Left forelimb (tissue), 1 donor: ENCODE data around the gene ACKR2.

ENCODE experiments used
- DNase-seq: peaks from one replicate; pipeline ENCODE4 v3.0.0-alpha.2; 2018; ENCODE audit warnings: low spot score

The ACKR2 gene, protein sequence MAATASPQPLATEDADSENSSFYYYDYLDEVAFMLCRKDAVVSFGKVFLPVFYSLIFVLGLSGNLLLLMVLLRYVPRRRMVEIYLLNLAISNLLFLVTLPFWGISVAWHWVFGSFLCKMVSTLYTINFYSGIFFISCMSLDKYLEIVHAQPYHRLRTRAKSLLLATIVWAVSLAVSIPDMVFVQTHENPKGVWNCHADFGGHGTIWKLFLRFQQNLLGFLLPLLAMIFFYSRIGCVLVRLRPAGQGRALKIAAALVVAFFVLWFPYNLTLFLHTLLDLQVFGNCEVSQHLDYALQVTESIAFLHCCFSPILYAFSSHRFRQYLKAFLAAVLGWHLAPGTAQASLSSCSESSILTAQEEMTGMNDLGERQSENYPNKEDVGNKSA

DNA sequence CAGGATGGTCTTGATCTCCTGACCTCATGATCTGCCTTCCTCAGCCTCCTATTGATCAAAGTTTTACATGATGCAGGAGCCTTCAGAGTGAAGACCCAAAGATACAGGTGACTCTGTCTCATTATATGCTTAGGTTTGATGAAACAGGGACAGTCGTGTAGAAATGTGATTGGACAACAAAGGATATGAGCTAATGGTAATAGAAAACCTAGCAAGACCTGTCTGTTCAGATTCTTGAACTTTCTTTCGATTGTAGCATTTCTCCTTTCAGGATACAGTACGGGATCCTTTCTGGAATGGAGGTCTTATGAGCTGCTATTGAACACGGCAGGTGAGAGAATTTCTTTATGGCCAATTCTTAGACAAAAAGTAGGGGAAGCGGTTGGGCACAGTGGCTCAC, at the start of gene ACKR2:
ACKR2 (plus strand) TSS at position 244 of the 400 bp plus-strand sequence. CDS start 55,058 bp downstream, outside the sequence.
- DNase-seq, result no peak

DNA sequence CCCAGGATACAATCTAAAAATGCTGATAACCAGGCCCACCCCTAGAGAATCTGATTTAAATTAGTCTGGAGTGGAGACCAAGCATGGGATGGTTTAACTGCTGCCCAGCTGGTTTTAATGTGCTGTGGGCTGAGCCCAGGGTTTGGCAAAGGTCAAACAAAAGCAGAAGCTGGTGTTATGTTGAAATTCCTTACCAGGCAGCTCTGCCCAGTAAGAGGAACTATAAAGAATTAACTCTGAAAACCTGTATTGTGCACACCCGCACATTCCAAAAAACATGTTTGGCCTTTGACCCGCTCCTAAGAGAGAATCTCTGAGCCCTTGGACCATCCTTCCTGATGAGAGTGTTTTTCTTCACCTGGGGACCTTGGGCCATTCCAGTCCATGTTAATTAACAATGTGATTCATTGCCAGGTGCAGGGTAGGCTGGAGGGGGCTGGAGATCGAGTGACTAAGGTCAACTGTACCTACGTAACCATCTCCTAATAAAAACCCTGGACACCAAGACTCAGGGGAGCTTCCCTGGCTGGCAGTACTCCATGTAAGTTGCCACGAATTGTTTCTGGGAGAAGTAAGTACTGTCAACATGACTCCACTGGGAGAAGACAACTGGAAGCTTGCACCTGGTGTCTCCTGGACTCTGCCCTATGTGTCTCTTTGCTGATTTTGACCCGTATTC, 47.1 kb upstream of the ACKR2 start:
- DNase-seq, result no peak

DNA sequence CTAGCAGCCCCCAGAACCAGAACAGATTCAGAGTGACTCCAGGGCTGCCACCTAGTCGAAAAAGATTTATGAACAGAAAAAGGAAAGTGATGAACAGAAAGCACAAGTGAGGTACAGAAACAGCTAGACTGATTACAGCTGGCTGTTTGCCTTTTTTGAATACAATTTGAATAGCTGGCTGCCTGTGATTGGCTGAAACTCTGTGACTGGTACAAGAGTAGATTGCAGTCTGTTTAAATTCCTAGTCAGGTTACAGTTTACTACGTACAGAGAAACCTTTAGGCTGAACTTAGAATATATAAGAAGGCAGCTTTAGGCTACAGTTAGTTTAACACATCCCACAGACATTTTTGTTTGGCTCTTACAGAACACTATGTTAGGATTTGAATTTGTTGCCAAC, 46.2 kb upstream of the ACKR2 start:
- DNase-seq, result no peak

DNA sequence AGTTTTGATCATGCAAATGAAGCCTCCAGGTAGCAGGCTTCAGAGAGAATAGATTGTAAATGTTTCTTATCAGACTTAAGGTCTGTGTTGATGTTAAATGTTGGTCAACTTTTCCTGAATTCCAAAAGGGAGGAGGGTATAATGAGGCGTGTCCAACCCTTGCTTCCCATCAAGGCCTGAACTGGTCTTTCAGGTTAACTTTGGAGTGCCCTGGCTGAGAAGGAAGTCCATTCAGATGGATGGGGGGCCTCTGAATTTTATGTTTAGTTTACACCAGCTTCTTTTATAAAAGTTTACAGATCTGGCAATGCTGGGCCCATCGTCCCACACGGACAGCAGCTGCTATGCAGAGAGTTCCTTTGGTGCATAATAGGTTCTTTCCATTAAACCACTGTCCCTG, 45.1 kb upstream of the ACKR2 start:
- DNase-seq, result no peak

DNA sequence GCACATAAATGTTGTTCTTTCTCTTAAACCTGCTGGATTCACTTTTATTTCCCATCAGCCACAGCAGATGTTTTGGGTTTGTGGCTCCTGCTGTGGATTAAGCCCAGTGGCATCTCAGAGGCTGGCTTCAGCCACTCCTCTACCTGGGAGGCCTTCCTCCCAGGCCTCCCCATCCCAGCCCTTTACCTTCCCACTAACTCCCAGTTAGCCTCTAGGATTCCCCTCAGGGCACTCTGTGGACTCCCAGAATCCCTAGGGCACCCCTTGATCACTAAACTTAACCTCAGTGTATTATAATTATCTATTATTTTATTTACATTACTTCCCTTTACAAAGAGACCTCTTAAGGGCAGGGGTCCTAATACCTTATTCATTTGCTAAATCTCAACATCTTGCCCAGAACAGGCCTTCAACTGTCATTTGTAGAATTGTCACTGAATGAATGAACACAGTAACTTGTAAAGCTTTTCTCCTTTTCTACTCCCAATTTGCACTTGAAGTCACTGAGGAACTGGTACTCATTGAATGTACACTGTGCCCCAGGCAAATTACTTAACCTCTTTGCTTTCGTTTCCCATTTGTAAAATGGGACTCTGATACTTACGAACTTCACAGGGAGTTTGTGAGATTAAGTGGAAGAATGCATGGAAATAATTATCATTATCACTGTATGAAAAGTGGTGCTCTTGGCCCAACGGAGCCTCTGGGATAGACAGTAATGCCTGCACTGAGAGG, 44.5 kb upstream of the ACKR2 start:
- DNase-seq, result no peak

DNA sequence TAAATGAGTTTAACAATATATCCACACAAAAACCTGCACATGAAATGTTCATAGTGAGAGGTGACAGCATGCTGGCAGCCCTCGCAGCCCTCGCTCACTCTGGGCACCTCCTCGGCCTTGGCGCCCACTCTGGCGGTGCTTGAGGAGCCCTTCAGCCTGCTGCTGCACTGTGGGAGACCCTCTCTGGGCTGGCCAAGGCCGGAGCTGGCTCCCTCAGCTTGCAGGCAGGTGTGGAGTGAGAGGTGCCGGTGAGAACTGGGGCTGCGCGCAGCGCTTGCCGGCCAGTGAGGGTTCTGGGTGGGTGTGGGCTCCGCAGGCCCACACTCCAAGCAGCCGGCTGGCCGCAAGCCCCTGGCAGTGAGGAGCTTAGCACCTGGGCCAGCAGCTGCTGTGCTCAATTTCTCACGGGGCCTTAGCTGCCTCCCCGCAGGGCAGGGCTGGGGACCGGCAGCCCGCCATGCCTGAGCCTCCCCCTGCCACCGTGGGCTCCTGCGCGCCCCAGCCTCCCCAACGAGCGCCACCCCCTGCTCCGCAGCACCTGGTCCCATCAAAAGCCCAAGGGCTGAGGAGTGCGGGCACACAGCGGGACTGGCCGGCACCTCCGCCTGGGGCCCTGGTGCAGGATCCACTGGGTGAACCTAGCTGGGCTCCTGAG, 39.6 kb upstream of the ACKR2 start:
- DNase-seq, result no peak

DNA sequence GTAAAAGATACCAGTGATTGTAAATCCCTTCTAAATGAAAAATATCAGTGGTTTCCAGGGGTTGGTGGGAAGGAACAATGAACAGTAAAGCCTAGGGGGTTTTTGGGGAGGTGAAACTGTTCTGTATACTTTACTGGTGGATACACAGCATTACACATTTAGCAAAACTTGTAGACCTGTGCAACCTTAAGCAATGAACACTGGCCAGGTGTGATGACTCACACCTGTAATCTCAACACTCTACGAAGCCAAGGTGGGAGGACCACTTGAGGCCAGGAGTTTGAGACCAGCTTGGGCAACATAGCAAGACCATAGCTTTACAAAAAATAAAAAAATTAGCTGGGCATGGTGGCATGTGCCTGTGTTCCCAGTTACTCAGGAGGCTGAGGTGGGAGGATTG, 38.0 kb upstream of the ACKR2 start:
- DNase-seq, result no peak

DNA sequence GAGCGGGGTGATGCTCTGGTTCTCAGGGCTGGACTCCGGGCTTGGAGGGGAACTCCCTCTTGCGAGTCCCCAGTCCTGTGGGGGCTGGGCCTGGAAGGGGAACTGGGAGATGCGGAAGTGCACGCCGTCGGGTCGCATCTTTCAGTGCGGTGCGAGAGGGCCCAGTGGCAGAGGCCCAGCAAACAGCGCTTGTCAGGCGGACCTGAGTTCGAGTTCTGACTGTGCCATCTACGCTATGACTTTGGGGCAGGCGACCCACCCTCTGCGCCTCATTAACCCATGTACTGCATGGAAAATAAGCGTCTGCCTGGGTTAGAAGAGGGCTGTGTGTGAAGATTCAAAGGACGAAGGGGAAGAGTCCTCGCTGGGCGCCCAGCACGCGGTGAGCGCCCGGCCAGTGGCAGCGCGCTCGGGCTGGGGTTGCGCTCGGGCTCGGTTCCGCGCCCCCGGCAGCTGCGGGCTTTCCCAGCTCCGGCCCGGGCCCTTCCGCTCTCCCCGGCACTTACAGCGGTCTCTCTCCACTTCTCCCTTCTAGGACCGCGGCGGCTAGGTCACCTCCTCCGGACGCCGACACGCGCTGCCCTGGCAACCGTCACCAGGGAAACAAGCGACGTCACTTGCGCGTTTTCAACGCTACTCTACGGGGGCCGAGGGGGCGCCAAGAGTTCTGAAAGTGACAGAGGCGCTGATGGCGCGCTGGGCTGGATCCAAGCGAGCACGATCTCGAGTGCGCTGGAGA, 36.4 kb upstream of the ACKR2 start, which contains the start of gene CCDC13:
CCDC13 (minus strand) TSS at position 584 of the 739 bp plus-strand sequence. CDS start 14,908 bp downstream, outside the sequence.
- peak; percentile 93 for DNase-seq

DNA sequence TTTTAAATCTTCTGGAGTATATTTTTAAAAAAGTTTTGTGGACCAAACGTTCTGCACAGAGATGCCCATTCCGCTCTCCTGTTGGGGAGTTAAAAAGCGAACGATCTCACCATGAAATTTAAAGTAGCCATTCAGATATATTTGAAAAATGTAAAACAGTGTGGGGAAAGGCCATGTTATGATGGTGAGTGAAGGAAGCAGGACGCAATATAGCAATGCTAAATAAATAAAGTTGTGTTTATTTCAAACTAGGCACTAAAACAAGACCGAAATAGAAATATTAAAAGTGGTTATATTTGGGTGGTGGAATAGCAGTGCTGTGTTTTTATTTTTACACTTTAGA, 35.9 kb upstream of the ACKR2 start:
- no peak for DNase-seq

DNA sequence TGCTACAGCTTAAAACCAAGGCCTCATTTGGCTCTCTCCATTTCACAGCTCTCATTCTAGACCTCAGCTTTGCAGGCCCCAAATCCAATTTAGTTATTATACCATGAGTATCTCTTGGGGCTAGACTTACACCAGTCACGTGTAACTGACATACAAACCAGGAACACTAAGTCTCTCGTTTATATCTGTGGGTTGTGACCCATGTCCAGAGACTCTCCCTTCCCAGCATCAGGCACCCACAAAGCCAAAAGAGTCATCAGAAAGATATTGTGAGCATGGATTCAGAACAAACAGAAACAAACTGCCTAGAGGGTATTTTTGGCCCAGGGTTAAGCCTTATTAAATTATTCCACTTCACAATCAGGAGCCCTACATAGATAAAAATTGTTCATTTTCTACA, 30.6 kb upstream of the ACKR2 start:
- no peak for DNase-seq

DNA sequence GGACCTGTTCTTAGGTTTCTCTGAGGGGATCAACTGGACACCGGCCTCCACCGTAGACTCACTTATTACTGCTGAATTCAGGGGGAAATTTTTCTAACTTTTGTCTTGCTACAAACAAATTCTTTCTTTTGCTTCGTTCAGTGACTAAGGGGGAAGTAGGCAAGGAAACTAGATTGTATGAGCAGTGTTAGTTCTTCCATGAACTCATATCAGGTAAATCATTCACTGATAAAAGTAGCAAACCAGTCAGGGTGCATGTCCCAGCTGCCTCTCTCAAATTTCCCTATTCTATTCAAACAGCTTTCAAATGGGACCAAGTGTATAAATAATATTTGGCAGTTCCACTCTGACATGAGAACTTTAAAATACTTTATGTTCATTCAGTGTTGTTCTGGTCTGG, 28.8 kb upstream of the ACKR2 start:
- DNase-seq, result no peak

DNA sequence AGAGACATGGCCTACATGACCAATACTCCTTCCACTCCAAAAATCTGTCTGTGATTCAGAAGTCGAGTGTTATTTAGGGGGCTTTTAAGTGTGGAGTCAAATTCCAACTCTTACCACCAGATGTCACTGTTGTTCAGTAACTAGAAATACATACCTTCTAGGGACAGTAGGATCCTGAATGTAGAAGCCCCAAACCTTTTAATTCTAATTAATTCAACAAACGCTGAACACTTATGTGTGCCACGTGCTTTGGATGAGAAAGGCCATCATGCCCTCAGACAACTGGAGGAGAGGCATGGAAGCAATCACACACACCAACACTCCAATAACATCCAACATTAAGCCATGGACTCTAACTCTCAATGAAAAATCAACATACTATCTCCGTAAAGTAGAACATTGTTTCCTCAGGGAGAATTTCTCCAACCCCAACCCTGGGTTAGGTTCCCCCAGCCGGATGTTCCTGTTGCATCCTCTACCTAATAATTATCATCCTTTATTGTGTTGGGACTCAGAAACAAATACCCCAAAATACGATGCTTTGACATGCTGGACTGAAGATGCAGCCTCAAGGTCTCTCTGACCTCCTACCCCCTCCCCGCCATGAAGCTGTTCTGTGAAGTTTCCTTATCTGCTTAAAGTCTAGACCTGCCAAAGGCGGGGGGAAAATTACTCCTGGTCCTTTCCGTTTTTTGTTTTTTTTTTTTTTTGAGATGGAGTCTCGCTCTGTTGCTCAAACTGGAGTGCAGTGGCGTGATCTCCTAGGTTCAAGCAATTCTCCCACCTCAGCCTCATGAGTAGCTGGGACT, 28.1 kb upstream of the ACKR2 start:
- no peak for DNase-seq

DNA sequence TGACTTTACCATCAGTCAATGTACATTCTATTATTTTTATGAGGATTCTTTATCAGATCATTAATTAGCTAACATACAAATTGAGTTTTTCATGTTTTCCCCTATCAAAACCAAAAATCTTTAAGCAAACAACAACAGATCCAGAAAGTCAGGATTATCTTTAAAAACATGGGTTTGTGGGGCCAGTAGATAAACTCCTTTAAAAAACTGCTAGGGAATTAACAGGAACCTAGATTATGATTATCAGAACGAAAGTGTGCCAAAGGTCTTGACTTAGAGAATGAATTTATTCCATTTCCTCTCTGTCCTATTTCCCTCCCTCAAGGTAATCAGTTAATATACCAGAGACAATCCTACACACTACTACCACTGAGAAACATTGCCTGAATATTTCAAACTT, 23.0 kb upstream of the ACKR2 start:
- DNase-seq, result no peak

DNA sequence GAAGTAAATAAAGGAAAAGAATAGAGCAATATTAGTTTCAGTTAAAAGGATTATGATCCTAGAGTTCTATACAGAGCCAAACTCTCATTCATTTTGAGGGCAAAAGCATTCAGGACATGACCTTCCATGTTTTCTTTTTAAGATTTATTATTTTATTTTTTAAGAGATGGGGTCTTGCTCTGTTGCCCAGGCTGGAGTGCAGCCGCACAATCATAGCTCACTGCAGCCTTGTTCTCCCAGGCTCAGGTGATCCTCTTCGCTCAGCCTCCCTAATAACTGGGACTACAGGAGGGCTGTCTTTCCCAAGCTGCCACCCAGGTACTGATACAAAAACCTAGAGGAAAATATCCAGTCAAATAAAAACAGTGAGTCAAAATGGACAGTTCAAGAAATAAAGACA, 22.6 kb upstream of the ACKR2 start:
- no peak for DNase-seq

DNA sequence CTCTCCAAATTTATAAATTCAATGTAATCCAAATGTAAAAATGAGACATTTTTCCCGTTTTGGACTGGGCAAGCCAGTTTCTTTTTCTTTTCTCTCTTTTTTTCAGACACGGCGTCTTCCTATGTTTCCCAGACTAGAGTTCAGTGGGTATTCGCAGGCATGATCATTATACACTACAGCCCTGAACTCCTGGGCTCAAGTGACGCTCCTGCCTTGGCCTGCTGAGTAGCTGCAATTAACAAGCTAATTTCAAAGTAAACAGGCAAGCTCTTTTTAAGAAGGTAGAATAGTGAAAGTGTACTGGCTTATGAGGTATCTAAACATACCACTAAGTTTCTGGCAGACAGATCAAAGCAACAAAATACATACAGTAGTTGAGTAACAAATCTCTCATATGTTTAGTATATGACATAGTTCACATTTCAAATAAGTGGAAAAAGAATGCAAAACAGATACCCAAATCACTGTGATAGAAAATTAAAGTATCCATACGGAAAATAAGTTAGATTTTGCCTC, 18.5 kb upstream of the ACKR2 start:
- DNase-seq, result no peak

DNA sequence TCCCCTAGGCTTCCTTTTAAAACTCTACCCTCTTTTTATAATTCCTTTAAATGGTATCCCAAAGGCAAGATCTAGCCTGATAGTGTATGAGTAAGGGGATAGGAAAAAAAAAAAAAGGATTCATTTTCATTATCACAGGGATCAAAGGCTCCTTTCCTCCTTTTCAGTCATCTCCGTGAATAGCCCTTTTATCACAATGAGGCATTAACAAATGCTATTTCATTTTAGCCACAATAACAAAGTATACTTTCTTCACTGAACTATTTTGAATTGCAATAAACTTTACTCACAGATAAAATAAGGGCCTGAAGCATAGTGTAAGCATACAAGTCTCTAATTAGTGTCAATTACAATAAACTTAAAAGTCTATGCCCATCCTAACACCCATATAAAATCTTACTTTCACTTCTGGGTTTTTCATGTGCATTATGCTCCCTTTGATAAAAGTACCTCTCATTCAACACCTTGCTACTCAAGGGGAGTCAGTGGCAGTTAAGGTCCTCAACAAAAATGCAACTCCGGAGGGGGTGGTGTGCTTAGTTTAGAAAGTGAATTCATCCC, 13.5 kb upstream of the ACKR2 start:
- DNase-seq, result no peak

DNA sequence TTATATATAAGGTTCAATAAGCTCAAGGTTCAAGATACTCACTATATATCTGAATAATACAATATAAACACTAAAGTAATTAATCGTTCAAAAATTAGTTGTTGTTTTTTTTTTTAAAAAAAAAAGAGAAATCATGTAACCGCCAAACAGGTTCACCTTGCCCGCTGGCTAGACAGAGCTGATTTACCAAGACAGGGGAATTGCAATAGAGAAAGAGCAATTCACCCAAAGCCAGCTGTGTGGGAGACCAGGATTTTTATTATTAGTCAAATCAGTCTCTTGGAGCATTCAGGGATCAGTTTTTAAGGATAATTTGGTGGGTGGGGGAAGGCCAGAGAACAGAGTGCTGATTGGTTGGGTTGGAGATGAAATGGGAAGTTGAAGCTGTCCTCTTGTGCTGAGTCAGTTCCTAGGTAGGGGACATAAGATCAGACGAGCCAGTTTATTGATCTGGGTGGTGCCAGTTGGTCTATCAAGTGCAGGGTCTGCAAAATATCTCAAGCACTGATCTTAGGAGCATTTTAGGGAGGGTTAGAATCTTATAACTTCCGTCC, 12.8 kb upstream of the ACKR2 start:
- no peak for DNase-seq

DNA sequence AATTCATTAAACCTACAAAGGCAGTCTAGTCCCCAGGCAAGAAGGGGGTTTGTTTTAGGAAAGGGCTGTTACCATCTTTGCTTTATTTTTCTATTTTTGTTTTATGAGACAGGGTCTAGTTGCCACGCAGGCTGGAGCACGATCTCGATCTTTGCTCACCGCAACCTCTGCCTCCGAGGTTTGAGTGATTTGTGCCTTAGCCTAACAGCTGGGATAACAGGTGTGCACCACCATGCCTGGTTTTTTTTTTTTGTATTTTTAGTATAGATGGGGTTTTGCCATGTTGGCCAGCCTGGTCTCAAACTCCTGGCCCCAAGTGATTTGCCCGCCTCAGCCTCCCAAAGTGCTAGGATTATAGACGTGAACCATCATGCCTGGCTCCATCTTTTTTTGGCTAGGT, 9.9 kb upstream of the ACKR2 start:
- no peak for DNase-seq

DNA sequence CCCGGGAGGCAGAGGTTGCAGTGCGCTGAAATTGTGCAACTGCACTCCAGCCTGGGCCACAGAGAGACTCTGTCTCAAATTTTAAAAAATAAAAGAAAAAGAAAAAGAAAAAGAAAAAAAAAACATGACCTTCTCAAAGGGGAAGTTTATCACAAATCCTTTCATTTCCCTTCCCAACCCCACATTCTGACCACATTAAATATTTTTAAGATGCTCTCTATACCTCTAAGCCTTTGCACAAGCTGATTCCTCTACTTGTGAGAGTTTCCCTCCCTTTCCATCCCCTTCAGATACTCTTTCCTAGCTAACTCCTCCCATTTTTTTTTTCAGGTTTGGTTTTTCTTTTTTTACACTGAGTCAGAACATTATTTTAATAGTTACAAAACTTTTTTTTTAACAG, 9.0 kb upstream of the ACKR2 start:
- no peak for DNase-seq

DNA sequence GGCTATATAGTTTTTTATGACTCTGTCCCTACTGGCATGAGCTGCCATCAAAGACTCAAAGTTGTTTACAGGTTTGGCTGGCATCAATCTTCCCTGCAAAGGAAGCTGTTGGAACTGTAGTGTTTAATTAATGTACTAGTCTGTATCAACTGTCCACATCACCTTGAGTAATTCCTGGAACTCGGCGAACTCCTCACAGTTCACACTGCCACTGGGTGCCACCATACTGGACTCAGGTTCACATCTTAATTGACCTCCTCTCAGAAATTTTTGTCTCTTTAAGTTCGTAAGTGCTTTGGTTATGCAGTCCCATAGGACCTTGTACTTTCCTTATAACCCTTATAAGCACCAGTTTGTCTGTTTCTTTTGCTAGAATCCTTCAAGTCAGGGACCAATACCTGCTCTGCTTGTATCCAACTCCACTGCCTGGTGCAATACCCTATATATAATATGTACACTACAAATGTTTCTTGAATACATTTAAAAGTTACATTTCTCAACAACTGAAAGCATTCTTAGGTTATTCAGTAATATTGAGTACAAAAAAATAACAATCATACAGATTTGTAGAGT, 8.1 kb upstream of the ACKR2 start:
- no peak for DNase-seq
